Smooth muscle cell (in vitro differentiated cells): ENCODE results near the gene PNKD. TPM values are rescaled to one million over a fixed set of nuclear protein-coding genes. Genes with fewer than 3 reads are reported as not detected.

Experiments
- DNase-seq: peaks from one replicate; lab custom pipeline; 2025; ENCODE audit not compliant: unreplicated experiment; lab: John Stamatoyannopoulos, UW
- H2AFZ ChIP-seq: fragments of 200-600 bp; sonication (generic); 2 replicates; pipeline ENCODE4 v1.6.0; 2016; ENCODE audit warnings: antibody characterized with exemption, low read depth, mild to moderate bottlenecking
- H3F3A ChIP-seq: fragments of 200-600 bp; sonication (generic); 2 replicates; pipeline ENCODE4 v1.6.0; 2017; ENCODE audit warnings: antibody characterized with exemption, low read depth
- H3K27ac ChIP-seq: fragments of 200-600 bp; sonication (generic); 2 replicates; pipeline ENCODE4 v1.5.1; 2016; ENCODE audit warnings: low read depth, mild to moderate bottlenecking
- H3K27me3 ChIP-seq: fragments of 200-600 bp; sonication (generic); 2 replicates; pipeline ENCODE4 v1.6.1; 2016; ENCODE audit warnings: low read depth, mild to moderate bottlenecking
- H3K36me3 ChIP-seq: fragments of 200-600 bp; sonication (generic); 2 replicates; pipeline ENCODE4 v1.5.1; 2016; ENCODE audit warnings: low read depth
- H3K4me1 ChIP-seq: fragments of 200-600 bp; sonication (generic); 2 replicates; pipeline ENCODE4 v1.5.1; 2016; ENCODE audit warnings: low read depth
- H3K4me2 ChIP-seq: fragments of 200-600 bp; sonication (generic); 2 replicates; pipeline ENCODE4 v1.6.0; 2016; ENCODE audit warnings: mild to moderate bottlenecking
- H3K4me3 ChIP-seq: fragments of 200-600 bp; sonication (generic); 2 replicates; pipeline ENCODE4 v1.5.1; 2016; ENCODE audit warnings: mild to moderate bottlenecking
- H3K79me2 ChIP-seq: fragments of 200-600 bp; sonication (generic); 2 replicates; pipeline ENCODE4 v1.6.0; 2016; ENCODE audit warnings: low read depth, mild to moderate bottlenecking
- H3K9ac ChIP-seq: fragments of 200-600 bp; sonication (generic); 2 replicates; pipeline ENCODE4 v1.6.0; 2016; ENCODE audit warnings: low read depth
- H3K9me3 ChIP-seq: fragments of 200-600 bp; sonication (generic); replicated peaks from 2 replicates; pipeline ENCODE4 v1.5.1; 2016; ENCODE audit warnings: low read depth
- H4K20me1 ChIP-seq: fragments of 200-600 bp; sonication (generic); 2 replicates; pipeline ENCODE4 v1.6.0; 2016; ENCODE audit warnings: low read depth
- CTCF ChIP-seq: fragments of 200-600 bp; sonication (generic); IDR thresholded peaks from 2 replicates; pipeline ENCODE4 v1.5.1; 2017; ENCODE audit warnings: borderline replicate concordance, mild to moderate bottlenecking, antibody characterized with exemption; ENCODE audit not compliant: insufficient read depth, poor library complexity, severe bottlenecking
- WGBS: methylation state at CpG from one replicate; pipeline ENCODE4 v1.1.7; 2016; ENCODE audit warnings: low lambda C conversion rate; 5-methylcytosine and 5-hydroxymethylcytosine counted together
- polyA plus RNA-seq: library from polyadenylated mRNA; unstranded; fragments of >200 nt; fragmentation: Nextera tagmentation; extraction: Ambion mirVana; gene quantifications from 2 replicates; pipeline ENCODE4 v1.2.1, GENCODE V29; 2016
- total RNA-seq: library from RNA; depleted of rRNA; stranded (reverse); fragments of >200 nt; gene quantifications from 2 replicates; pipeline ENCODE4 v1.2.3, GENCODE V29; 2014

Gene PNKD
- total and polyA plus RNA-seq, 2 experiments from 2014 or later, result 42.0 to 126 TPM

GRCh38 chr2:218224186-218224585 lies 46.1 kb upstream of the PNKD start:
- H3F3A ChIP-seq, result peaks cover 61% of the 10 kb centered on the region
- WGBS, result 85% methylated on average over 1 of the region's 1 CpG
- peak overlapping the region; percentile 96 for H3K4me2 ChIP-seq
- no peak overlapping the region for H2AFZ ChIP-seq
- H3K36me3 ChIP-seq, result peaks cover 10% of the 10 kb centered on the region
- H4K20me1 ChIP-seq, result peaks cover 98% of the 10 kb centered on the region
- H3K9me3 ChIP-seq, result no peaks in the 10 kb centered on the region
- TF ChIP-seq CTCF, result no peak
- no peak overlapping the region for H3K9ac ChIP-seq
- DNase-seq, result no peak
- peak overlapping the region; percentile 72 for H3K27ac ChIP-seq
- H3K4me1 ChIP-seq, result peaks cover 23% of the 10 kb centered on the region
- H3K4me3 ChIP-seq, result no peak overlapping the region
- H3K27me3 ChIP-seq, result no peaks in the 10 kb centered on the region
- H3K79me2 ChIP-seq, result peaks cover 91% of the 10 kb centered on the region

- no peak for DNase-seq
- no peak for TF ChIP-seq CTCF
- H3K9ac ChIP-seq, result no peak overlapping the region
- 93% methylated on average over 3 of the region's 3 CpGs for WGBS
- peaks cover 22% of the 10 kb centered on the region for H3K36me3 ChIP-seq
- H3K79me2 ChIP-seq, result peaks cover 81% of the 10 kb centered on the region
- peak overlapping the region; percentile 87 for H3K27ac ChIP-seq
- no peak overlapping the region for H2AFZ ChIP-seq
- no peak overlapping the region for H3K4me3 ChIP-seq
- peaks cover 97% of the 10 kb centered on the region for H4K20me1 ChIP-seq
- peaks cover 10% of the 10 kb centered on the region for H3K4me1 ChIP-seq
- H3F3A ChIP-seq, result peaks cover 78% of the 10 kb centered on the region
- no peaks in the 10 kb centered on the region for H3K27me3 ChIP-seq
- H3K4me2 ChIP-seq, result no peak overlapping the region
- H3K9me3 ChIP-seq, result no peaks in the 10 kb centered on the region
These were observed 43.4 kb upstream of the PNKD start for GRCh38 chr2:218226903-218227302.

- H3K4me2 ChIP-seq, result peak overlapping the region; percentile 70
These were observed 41.8 kb upstream of the PNKD start for GRCh38 chr2:218228366-218229090.

More at GRCh38 chr2:218228366-218229090, 41.8 kb upstream of the PNKD start:
- no peak for DNase-seq
- peaks cover 95% of the 10 kb centered on the region for H4K20me1 ChIP-seq
- H3K27ac ChIP-seq, result peak overlapping the region; percentile 87
- H3F3A ChIP-seq, result peaks cover 73% of the 10 kb centered on the region
- TF ChIP-seq CTCF, result no peak
- no peaks in the 10 kb centered on the region for H3K27me3 ChIP-seq
- H3K36me3 ChIP-seq, result peaks cover 22% of the 10 kb centered on the region
- H2AFZ ChIP-seq, result no peak overlapping the region
- no peaks in the 10 kb centered on the region for H3K9me3 ChIP-seq
- peaks cover 79% of the 10 kb centered on the region for H3K79me2 ChIP-seq
- WGBS, result 93% methylated on average over 6 of the region's 6 CpGs
- H3K4me1 ChIP-seq, result peaks cover 10% of the 10 kb centered on the region
- no peak overlapping the region for H3K4me3 ChIP-seq
- no peak overlapping the region for H3K9ac ChIP-seq
